Neuron (in vitro differentiated cells): ENCODE data around the gene PCNT.

Experiments used
- H2AFZ ChIP-seq: one replicate; pipeline ENCODE4 v1.6.1; 2013; ENCODE audit warnings: low read depth, mild to moderate bottlenecking, inconsistent platforms, low read length, moderate library complexity
- H3K27me3 ChIP-seq: one replicate; pipeline ENCODE4 v1.6.1; 2013; ENCODE audit warnings: low read length; ENCODE audit not compliant: insufficient read depth
- H3K36me3 ChIP-seq: one replicate; pipeline ENCODE4 v1.6.1; 2013; ENCODE audit warnings: low read length; ENCODE audit not compliant: insufficient read depth
- H3K4me1 ChIP-seq: one replicate; pipeline ENCODE4 v1.6.1; 2013; ENCODE audit warnings: low read length; ENCODE audit not compliant: insufficient read depth
- H3K4me3 ChIP-seq: 2 replicates; pipeline ENCODE4 v1.5.1; 2013; ENCODE audit warnings: mild to moderate bottlenecking, low read length, moderate library complexity
- H3K9me3 ChIP-seq: one replicate; pipeline ENCODE4 v1.6.1; 2013; ENCODE audit warnings: low read length

The PCNT gene

DNA sequence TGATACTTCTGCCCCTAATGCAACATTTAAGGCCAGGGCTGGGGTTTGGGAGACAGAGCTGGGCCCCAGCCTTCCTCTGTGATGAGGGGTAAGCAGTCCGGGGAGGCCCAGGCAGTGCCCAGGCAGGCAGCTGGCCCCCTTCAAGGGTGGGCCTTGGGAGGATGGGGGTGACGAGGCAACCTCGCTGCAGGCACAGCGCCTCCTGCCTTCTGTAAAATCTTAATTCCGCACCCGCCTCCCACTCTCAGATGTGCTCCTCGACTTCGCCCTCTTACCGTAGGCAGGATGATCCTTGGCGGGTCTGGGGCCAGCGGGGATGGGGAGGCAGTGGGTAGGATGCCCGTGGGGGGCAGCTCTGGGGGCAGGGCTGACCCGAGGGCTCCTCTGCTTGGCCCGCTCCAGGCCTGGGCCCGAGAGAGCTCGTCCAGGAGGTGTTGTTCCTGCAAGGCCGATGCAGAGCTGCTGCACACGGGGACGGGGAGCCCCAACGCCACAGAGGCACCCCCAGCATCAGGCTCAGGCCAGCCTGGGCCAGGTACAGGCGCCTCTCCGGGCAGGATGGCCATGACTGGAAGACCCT, 9.4 kb upstream of the PCNT start:
- no peaks in the 10 kb centered on the region for H3K9me3 ChIP-seq
- peaks cover 33% of the 10 kb centered on the region for H3K36me3 ChIP-seq
- H2AFZ ChIP-seq = no peak overlapping the region
- H3K4me1 ChIP-seq = no peaks in the 10 kb centered on the region
- no peak overlapping the region for H3K4me3 ChIP-seq
- no peaks in the 10 kb centered on the region for H3K27me3 ChIP-seq

DNA sequence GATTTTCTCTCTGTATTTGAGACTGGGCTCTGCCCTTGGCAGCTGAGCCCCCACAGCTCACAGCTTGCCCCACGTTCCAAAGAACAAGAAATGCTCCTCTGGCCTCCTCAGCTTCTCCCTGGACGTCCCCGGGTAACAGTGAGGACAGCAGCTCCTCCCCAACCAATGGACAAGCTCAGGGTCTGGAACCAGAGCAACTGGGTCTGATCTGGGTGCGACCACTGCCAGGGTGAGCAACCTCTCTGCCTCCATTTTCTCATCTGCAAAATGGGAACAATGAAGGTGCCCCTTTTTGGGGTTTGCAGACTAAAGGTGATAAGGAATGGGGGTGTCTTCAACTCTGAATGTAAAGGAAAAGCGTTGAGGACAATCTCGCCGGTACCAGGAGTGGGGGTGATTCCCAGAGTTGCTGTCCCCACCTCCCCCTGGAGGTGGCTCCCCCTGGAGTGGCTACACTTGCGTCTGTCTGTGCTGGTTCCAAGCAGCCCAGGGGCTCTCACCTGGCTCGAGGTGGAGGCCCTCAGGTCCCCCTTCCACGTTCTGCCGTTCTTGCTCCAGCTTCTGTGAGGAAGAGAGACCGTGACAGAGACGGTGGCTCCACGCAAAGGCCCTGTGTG, 7.1 kb upstream of the PCNT start:
- no peak overlapping the region for H2AFZ ChIP-seq
- peaks cover 36% of the 10 kb centered on the region for H3K36me3 ChIP-seq
- H3K4me3 ChIP-seq = no peak overlapping the region
- no peaks in the 10 kb centered on the region for H3K9me3 ChIP-seq
- peaks cover 14% of the 10 kb centered on the region for H3K4me1 ChIP-seq
- H3K27me3 ChIP-seq = no peaks in the 10 kb centered on the region

DNA sequence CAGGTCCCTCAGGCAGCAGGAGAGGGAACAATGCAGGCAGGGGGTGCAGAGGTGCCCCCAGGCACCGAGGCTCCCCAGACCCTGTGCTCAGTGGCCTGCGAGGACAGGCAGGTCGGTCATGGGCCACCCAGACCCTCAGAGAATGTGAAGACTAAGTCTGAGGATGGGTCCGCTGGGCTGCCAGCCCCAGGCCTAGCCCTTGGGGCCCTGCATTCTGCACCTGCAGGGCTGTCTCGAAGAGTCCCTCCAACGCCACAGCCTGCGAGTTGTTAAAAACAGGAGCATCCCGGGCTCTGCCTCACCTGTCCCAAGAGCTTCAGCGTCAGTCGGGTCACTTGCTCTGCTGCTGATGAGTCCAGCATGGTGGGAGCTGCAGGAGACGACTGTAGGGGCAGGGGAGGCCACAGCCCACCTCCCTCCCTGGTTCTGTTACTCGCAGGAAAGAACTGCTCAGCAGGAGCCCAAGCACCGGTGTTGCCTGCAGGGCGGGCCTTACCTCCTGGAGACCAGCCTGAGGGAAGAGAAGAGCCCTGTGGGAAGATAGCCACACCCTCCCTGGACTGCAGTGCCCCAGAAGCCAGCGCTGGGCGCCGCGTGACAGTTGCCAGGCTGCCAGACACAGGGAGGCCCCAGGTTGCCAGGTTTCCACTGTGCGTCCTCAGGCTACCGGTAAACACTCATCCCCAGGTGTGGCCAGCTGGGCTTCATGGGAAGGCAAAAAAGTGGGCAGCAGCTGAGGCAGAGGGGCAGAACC, 6.1 kb upstream of the PCNT start:
- H3K4me3 ChIP-seq = no peak overlapping the region

DNA sequence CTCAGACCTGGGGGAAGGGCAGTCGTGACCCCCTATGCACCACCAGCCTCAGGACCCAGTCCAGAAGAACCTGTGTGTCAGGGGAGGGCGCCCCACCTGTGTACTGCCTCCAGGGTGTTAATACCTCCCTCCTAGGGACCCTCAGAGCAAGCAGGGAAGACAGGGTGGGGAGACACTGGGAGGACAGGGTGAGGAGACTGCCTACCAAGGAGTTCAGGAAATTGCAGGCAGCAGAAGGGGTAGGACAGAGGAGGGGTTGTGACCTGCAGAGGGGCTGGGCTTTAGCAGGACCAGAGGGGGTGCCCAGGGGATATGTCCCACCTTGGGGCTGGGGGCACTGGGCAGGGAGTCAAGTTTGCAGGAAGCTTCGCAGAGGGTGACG, 5.5 kb upstream of the PCNT start:
- no peaks in the 10 kb centered on the region for H3K27me3 ChIP-seq
- no peak overlapping the region for H3K4me3 ChIP-seq
- peaks cover 24% of the 10 kb centered on the region for H3K4me1 ChIP-seq
- H3K9me3 ChIP-seq = no peaks in the 10 kb centered on the region
- peaks cover 28% of the 10 kb centered on the region for H3K36me3 ChIP-seq
- H2AFZ ChIP-seq = no peak overlapping the region

More for the DNA sequence above, 6.1 kb upstream of the PCNT start:
- Histone ChIP-seq H3K36me3 (peaks cover 33% of the 10 kb centered on the region), H2AFZ (no peak overlapping the region), H3K4me1 (peaks cover 24% of the 10 kb centered on the region), H3K27me3 (no peaks in the 10 kb centered on the region), H3K9me3 (no peaks in the 10 kb centered on the region)

DNA sequence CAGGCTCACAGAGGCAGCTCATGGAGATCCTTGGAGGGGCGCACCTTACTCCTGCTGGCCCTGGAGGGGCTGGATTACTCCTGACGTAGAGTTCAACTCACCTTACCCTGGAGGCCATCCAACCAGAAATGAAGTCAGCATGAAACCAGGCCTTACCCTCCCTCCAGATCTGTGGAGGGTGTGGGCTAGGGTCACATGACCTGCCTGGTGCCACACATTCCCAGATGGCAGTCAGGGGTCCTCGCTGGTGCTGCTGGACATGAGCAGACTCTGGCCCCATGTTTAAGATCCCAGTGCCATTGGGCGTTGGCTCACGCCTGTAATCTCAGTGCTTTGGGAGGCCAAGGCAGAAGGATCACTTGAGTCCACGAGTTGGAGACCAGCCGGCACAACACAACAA, 4.8 kb upstream of the PCNT start:
- H3K36me3 ChIP-seq = peaks cover 23% of the 10 kb centered on the region
- H3K9me3 ChIP-seq = no peaks in the 10 kb centered on the region
- H3K4me1 ChIP-seq = peaks cover 24% of the 10 kb centered on the region
- no peaks in the 10 kb centered on the region for H3K27me3 ChIP-seq
- no peak overlapping the region for H3K4me3 ChIP-seq
- H2AFZ ChIP-seq = no peak overlapping the region

DNA sequence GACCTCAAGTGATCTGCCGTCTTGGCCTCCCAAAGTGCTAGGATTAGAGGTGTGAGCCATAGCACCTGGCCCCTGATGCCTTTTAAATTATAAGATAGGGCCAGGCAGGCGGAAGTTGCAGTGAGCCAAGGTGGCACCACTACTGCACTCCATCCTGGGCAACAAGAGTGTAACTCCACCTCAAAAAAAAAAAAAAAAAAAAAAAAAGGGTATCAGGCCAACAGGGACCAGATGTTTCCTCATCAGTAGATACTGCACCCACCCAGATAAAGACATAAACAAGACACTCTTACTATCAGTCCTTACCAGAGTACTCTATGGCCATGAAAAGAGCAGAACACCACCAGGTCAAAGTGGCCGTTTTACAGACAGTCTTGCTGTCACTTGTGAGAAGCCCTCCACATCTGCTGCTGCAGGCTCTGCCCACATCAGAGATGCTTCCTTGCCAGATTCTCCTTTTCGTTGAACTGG, 3.6 kb upstream of the PCNT start:
- Histone ChIP-seq H3K36me3 (peaks cover 18% of the 10 kb centered on the region), H2AFZ (no peak overlapping the region), H3K4me3 (no peak overlapping the region)

DNA sequence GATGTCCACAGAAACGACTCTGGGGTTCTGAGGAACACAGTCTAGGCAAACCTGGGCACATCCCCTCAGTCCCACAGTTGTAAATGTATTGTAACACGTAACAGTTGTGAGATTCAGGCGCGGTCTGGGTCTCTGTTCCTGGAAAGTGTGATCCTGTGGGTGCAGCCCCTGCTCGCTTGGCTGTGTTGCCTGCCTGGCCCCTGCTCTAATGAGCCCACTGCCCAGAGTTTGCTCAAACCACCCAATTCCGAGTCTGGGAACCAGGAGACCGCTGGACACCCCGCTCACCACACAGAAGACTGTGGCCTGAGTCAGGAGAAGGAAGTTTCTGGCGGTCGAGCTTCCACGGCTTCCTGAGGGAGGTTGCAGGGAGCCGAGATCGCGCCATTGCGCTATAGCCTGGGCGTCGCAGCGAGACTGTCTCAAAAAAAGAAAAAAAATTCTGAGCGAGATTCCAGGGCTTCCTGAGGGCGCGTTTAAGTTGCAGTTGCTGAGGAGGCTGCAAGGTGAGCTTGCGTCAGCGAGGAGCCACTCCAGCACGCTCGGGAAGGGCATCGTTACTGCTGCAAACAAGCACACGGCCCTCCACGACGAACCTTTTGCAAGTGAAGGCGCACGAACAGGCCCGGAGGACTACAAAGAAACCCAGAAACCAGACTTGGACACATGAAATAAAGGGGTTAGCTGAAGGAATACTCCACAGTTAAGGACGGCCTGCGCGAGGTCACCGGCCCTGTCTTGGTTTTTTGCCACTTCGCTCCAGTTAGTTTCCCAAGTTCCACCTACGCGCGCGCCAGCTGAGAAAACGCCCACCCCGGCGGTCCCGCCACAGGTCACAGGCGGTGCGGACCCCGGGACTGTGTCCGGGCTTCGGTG, 1.4 kb upstream of the PCNT start:
- peak overlapping the region; percentile 70 for H2AFZ ChIP-seq
- H3K36me3 ChIP-seq = peaks cover 17% of the 10 kb centered on the region
- H3K4me3 ChIP-seq = peak overlapping the region; percentile 99
- no peaks in the 10 kb centered on the region for H3K27me3 ChIP-seq
- H3K4me1 ChIP-seq = peaks cover 29% of the 10 kb centered on the region
- no peaks in the 10 kb centered on the region for H3K9me3 ChIP-seq

More for the DNA sequence above, 3.6 kb upstream of the PCNT start:
- Histone ChIP-seq H3K27me3 (no peaks in the 10 kb centered on the region), H3K4me1 (peaks cover 24% of the 10 kb centered on the region), H3K9me3 (no peaks in the 10 kb centered on the region)

DNA sequence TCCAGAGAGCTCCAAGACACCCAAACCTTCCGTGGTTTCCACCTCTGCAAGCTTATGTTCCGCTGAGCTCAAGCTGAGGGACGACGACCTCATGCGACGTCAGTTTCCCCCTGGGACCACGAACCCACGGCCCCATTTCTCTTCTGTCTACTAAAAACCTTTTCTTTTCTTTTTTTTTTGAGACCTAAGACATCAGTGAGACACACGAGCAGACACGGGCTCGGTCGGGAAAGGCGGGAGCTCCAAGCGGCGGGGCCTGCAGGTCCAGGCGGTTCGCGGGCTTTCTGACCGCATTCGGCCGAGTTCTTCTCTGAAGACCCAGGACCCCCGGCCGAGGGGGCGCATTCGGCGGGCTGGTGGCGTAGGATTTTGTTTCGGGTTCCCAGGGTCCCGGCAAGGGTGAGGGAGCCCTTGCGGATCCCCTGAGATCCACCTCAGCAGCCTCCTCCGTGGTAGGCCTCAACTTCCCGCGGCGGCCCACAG, 688 bp upstream of the PCNT start:
- peak overlapping the region; percentile 99 for H3K4me3 ChIP-seq
- H3K9me3 ChIP-seq = no peaks in the 10 kb centered on the region
- peak overlapping the region; percentile 70 for H2AFZ ChIP-seq
- no peaks in the 10 kb centered on the region for H3K27me3 ChIP-seq
- peaks cover 29% of the 10 kb centered on the region for H3K4me1 ChIP-seq
- H3K36me3 ChIP-seq = peaks cover 22% of the 10 kb centered on the region

DNA sequence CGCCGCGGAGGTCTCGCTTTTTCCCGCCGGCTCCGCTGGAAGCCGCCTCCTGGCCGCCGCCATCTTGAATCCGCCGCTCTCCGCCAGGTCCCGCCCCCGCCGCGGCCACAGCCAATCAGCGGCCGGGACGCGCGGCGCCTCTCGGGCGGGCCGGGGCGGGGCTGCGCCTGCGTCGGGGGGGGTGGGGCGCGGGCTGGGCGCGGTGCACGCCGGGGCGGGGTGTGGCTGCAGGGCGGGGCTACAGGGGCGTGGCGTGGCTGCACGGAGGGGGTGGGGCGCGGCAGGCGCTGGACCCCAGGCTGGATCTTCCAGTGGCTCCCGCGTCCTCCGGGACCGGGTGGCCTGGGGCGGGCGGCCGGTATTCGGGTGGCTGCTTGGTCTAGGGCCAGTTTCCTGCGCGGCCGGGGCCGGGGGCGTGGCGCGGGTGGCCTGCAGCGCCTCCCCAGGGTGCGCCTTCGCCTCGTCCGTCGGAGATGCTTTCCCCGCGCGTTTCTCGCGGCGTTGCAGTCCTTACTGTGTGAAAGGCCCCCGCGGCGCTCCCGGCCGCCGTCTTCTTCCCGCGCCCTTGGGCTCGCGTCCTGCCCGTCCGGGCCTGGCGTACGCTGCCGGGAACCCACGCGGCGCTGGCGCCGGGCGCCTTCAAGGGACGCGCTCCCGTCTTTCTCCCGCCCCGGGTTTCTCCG, 575 bp downstream of the PCNT start:
- Histone ChIP-seq H3K4me1 (peaks cover 29% of the 10 kb centered on the region), H3K9me3 (no peaks in the 10 kb centered on the region), H3K4me3 (peak overlapping the region; percentile 99), H3K36me3 (peaks cover 35% of the 10 kb centered on the region), H3K27me3 (no peaks in the 10 kb centered on the region), H2AFZ (peak overlapping the region; percentile 93)

DNA sequence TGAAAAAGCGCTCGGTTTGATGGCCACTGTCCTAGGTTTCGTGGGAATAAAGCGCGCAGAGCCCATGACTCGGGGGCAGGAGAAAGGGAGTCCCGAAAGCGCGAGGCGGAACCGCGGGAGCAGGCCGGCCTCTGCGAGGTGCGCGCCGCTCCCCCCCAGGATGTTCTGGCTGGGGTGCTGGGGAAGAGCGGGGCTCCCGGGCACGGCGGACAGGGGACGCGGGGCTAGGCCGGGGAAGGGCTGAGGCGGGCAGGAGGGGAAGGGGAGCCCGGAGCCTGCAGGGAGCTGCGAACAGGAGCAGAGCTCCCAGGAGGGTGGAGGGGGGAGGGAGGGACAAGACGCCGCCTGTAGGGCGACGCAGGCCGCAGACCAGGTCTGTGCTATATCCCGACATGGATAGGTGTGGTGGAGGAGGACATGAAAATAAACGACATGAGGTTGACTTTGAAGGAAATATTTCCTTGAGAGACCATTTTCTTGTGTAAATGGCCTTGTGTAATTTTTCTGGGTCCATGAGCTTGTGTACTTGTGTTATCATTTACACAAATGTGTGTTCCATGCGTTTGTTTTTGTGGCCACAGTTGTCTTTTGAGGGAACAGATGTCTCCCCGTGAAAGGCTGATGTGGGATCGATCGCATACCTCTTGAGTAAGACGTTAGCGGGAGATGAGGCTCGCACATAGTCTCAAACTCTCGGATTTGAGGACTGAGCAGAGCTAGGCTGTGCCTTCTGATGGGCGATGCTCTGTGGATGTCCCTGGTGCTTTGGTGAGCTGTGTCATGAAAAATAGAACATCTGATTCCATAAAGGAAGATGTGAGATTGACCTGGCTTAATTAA, 1.3 kb downstream of the PCNT start:
- Histone ChIP-seq H3K4me3 (peak overlapping the region; percentile 93), H3K9me3 (no peaks in the 10 kb centered on the region), H3K36me3 (peaks cover 42% of the 10 kb centered on the region), H3K4me1 (peaks cover 29% of the 10 kb centered on the region), H2AFZ (peak overlapping the region; percentile 93), H3K27me3 (no peaks in the 10 kb centered on the region)

DNA sequence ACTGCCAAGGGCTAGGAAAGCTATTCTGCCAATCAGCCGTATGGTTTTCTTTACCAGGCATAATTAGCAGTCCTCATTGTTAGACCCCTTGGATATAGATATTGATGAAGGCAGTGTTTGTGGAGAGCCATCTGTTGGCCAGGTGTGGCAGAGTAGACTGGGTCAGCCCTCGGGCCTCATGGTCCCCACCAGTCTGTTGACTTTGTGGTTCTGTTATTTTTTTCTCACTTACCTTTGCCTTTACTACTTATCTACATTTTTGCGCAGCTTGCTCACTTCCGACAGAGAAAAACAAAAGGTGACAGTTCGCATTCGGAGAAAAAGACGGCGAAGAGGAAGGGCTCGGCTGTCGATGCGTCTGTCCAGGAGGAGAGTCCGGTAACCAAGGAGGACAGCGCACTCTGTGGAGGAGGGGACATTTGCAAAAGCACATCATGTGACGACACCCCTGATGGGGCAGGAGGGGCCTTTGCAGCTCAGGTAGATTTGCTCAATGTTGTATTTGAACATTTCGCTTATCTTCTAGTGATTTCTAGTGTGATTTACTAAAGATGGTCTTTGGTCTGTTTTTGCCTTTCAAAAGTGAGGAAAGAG, 2.3 kb downstream of the PCNT start:
- Histone ChIP-seq H3K4me1 (peaks cover 21% of the 10 kb centered on the region), H3K9me3 (no peaks in the 10 kb centered on the region), H2AFZ (no peak overlapping the region), H3K4me3 (no peak overlapping the region), H3K36me3 (peaks cover 38% of the 10 kb centered on the region), H3K27me3 (no peaks in the 10 kb centered on the region)
